GM19468 (cell line): ENCODE data around the gene PTPN9.
A peak's percentile ranks its signal among the peaks of the same experiment; 100 is the strongest.
"Not testable (repeated sequence)": the region's sequence is repeated elsewhere in the genome, so short reads cannot be mapped to it uniquely, and the experiment has no call there.

ENCODE experiments used
- ATAC-seq: cut with Tn5 transposase; IDR thresholded peaks from one replicate; pipeline ENCODE4 v1.9.1; 2021; ENCODE audit warnings: mild to moderate bottlenecking, moderate library complexity, moderate number of reproducible peaks; ENCODE audit not compliant: unreplicated experiment; ENCODE audit errors: extremely low read depth

The PTPN9 gene

DNA sequence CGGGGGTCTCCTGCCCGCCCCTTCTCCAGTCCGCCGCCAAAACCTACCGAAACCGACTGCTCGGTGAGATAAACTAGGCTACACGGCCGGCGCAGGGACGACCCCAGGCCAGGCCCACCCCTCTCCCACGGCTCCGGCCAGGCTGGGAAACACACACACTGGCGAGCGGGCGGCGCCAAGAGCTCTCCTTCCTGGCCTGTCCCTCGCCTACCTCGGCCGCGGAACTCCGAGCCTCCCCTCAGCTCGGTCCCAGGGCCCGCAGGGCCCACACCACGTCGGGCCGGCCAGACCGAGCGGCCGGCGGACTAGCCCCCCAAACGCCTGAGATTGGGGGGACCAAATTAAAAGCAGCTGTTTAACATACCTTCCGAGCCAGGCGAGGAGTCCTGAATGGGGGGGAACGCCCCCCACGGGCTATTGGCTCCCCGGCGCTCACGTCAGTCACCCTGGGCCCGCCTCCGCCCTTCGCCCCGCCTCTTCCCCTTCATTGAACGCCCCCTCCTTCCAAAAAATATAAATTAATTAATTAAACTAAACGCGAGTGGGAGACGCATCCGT lies 123.6 kb downstream of the PTPN9 start:
- no peak for ATAC-seq

GRCh38 chr15:75454471-75455378 lies 124.4 kb downstream of the PTPN9 start:
- ATAC-seq: no peak

- ATAC-seq: peak; percentile 12
These were observed 125.2 kb downstream of the PTPN9 start for GRCh38 chr15:75453703-75454470.

DNA sequence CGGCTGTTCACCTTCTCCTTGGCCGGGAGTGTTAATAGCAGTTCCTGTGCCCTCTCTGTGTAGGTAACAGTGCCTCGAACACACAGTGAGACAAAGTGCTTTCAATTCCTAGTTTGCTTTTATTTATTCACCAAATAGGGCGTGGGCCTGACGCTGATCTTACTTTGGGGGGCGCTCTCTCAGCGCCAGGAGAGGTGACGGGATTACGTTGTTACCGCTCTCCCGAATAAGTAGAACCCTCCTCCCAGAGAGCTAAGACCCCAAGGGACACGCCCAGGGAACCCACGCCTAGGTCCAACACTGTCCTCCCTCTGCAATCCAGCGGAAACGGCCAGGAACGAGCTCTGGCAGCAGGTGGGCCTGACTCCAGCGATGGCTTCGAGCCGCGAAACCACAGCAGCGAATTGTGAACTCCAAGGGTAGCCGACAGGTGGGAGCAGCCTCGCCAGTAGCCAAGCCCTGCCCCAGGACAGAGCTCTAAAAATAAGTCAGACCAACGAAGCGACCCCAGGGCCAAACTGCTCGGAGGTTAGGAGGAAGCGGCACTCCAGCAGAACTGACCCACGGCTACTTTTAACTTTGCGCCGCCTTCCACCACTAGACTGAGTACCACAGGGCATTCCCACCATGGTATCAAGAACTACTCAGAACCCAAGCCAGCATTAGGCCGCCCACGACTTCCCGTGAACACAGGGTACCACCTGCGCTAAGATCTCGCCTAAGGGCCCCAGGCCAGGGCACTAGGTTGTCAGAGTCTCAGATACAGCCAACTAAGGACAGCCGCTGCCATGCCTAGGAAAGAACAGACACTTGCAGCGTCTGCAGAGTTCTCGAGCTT lies 126.0 kb downstream of the PTPN9 start:
- ATAC-seq: no peak

GRCh38 chr15:75452364-75452864 lies 126.7 kb downstream of the PTPN9 start:
- no peak for ATAC-seq

GRCh38 chr15:75451674-75452363 lies 127.3 kb downstream of the PTPN9 start, which contains the start of gene SIN3A:
Gene SIN3A, minus strand, starts transcription at chr15:75451690. Its CDS starts 21,315 bp downstream, at chr15:75430375.
- ATAC-seq: peak; percentile 20

GRCh38 chr15:75451202-75451673 lies 127.9 kb downstream of the PTPN9 start:
- no peak for ATAC-seq

DNA sequence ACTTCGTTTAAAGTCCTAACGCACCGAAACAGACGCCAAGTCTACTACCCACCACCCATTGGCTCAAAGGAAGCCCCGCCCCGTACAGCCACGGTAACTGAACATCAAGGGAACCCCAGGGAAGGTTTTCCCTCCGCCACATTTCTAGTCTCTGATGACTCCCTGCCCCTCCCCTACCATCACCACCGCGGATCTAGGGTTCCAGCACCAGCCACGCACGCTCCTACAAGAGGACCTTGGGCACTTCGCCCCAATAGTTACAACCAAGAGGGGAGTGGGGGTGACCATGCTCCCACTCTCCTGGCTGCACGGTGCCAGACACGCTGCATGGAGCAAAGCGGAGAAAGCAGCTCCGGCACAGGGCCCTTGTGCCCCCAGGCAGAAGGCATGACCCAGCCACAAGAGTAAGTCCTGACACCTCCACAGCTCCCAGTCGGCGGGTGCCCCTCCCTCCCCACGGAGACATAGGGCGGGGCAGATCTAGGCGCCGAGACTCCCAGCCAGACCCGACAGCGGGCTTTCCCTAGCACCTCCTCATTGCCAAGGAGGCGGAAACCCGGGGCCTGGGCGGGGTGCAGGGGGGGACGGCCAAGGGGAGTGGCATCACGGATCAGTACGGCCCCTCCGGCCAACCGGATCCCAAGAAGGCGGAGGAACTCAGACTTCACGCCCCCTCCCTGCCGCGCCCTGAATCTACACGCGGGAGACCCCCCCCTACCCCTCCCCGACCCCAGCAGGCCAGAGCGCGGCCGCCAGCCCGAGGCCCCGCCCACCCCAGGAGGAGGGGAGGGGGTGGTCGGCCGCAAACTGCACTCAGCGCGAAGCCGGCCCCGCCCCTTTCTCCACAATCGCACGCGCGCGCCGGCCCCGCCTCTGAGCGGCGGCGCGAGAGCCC lies 128.6 kb downstream of the PTPN9 start:
- ATAC-seq: no peak

GRCh38 chr15:75449585-75450306 lies 129.4 kb downstream of the PTPN9 start:
- no peak for ATAC-seq

GRCh38 chr15:75448171-75448570 lies 130.9 kb downstream of the PTPN9 start:
- not testable (repeated sequence) for ATAC-seq

DNA sequence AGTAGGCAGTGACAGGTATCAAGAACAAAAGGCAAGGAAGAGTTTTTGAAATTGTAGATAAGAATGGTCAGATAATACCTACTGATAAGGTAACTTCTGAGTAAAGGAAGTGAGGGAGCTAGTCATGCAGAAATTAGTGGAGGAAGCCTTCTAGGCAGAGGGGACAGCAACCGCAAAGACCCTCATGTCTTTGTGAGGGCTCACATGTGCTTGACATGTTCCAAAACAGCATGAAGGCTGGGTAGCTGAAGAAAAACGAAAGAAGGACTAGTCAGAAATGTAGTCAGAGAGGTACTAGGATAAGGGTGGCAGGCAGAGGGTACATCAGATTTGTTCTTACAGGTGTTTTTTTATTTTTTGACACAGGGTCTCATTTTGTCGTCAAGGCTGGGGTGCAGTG lies 133.0 kb downstream of the PTPN9 start:
- ATAC-seq: no peak

DNA sequence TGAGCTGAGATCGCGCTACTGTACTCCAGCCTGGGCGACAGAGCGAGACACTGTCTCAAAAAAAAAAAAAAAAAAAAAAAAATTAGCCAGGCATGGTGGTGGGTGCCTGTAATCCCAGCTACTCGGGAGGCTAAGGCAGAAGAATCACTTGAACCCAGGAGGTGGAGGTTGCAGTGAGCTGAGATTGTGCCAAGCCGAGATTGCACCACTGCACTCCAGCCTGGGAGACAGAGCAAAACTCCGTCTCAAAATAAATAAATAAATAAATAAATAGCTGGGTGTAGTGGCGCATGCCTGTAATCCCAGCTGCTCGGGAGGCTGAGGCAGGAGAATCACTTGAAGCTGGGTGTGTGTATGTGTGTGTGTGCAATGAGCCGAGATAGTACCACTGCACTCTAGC lies 133.8 kb downstream of the PTPN9 start:
- ATAC-seq: not testable (repeated sequence)

DNA sequence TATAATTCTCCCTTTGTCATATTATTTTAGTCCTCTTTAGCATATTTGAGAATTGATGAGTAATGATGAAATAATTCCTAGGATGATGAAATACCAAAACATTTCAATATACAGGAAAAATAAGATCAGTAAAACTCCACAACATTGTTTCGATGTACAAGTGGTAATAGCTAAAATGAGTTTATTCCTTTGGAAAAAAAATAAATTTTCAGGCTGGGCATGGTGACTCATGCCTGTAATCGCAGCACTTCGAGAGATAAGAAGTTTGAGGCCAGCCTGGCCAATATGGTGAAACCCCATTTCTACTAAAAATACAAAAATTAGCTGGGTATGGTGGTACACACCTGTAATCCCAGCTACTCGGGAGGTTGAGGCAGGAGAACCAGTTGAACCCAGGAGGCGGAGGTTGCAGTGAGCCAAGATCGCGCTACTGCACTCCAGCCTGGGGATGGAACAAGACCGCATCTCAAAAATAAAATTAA lies 135.1 kb downstream of the PTPN9 start:
- not testable (repeated sequence) for ATAC-seq

GRCh38 chr15:75437721-75438120 lies 141.4 kb downstream of the PTPN9 start:
- no peak for ATAC-seq

- no peak for ATAC-seq
These were observed 142.2 kb downstream of the PTPN9 start for GRCh38 chr15:75436881-75437280.

DNA sequence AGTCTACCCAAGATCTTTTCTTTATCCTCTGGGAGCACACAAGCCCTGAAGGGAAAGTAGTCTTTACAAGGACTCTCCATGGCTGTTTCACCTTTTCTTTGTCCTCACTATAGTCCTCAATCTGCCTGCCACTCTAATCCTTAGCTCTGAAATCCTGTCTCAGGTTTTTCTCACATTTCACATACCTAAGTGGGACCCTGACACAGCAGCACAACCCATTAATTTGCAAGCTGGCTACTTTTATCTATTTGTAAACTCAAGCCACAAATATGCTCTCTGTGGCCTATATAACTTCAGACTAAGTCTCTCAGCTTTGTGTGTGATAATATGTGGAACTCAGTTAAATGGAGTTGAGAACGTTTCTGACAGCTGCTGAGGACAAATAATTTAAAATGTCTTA lies 147.4 kb downstream of the PTPN9 start:
- ATAC-seq: no peak

GRCh38 chr15:75431270-75431669 lies 147.8 kb downstream of the PTPN9 start:
- no peak for ATAC-seq
